Esophagus (tissue), 2 donors: ENCODE data around the gene ST6GALNAC4. TPM values are rescaled to one million over a fixed set of nuclear protein-coding genes. Genes with fewer than 3 reads are reported as not detected.

Experiments
- H3K27ac ChIP-seq, 2 donors: one replicate each; pipeline ENCODE4 v1.5.1; 2013; ENCODE audit warnings: low read depth in 2 of 2, mild to moderate bottlenecking in 2 of 2, inconsistent platforms in 1 of 2, low read length in 1 of 2, moderate library complexity in 1 of 2
- H3K27me3 ChIP-seq, 2 donors: one replicate each; pipeline ENCODE4 v1.6.1; 2013; ENCODE audit warnings: low read length in 2 of 2, control low read depth in 1 of 2, mild to moderate bottlenecking in 1 of 2; ENCODE audit not compliant: insufficient read depth in 2 of 2, control insufficient read depth in 1 of 2
- H3K36me3 ChIP-seq, 2 donors: one replicate each; pipeline ENCODE4 v1.6.1; 2013; ENCODE audit warnings: low read length in 1 of 2; ENCODE audit not compliant: control insufficient read depth in 2 of 2, insufficient read depth in 2 of 2
- H3K4me1 ChIP-seq, 2 donors: one replicate each; pipeline ENCODE4 v1.6.1; 2013; ENCODE audit warnings: low read length in 1 of 2; ENCODE audit not compliant: control insufficient read depth in 2 of 2, insufficient read depth in 2 of 2
- H3K4me3 ChIP-seq, 2 donors: one replicate each; pipeline ENCODE4 v1.5.1; 2013; ENCODE audit warnings: low read length in 2 of 2, mild to moderate bottlenecking in 2 of 2, low read depth in 1 of 2, moderate library complexity in 1 of 2
- H3K9me3 ChIP-seq, 2 donors: one replicate each; pipeline ENCODE4 v1.6.1; 2013; ENCODE audit warnings: mild to moderate bottlenecking in 2 of 2, low read depth in 1 of 2, low read length in 1 of 2, moderate library complexity in 1 of 2; ENCODE audit not compliant: control insufficient read depth in 2 of 2, insufficient read depth in 1 of 2
- WGBS, 2 donors: extraction: QIAGEN DNeasy Blood & Tissue Kit; methylation state at CpG; one replicate each; pipeline ENCODE4 v1.1.7; 2013; 5-methylcytosine and 5-hydroxymethylcytosine counted together
- polyA plus RNA-seq, 2 donors: library from polyadenylated mRNA; stranded (reverse); fragments of 200-250 nt; gene quantifications; one replicate each; pipeline ENCODE4 v1.2.3, GENCODE V29; 2013
- donor health status: healthy with polysubstance abuse.
- donor health status: Bipolar disorder and iron deficiency.

Gene ST6GALNAC4
- polyA plus RNA-seq, 2 donors = 4.6 to 15.3 TPM

- H3K27me3 ChIP-seq = no peaks in the 10 kb centered on the region
- H3K27ac ChIP-seq = no peak overlapping the region
- H3K9me3 ChIP-seq = no peaks in the 10 kb centered on the region
- H3K4me1 ChIP-seq = peaks cover 4 to 24% of the 10 kb centered on the region in 2 donors
- H3K4me3 ChIP-seq = no peak overlapping the region
- H3K36me3 ChIP-seq = peaks cover 0 to 17% of the 10 kb centered on the region in 2 donors
- WGBS, 2 donors = 97% methylated on average over 10 of the region's 10 CpGs
These were observed 8.2 kb downstream of the ST6GALNAC4 start for GRCh38 chr9:127908660-127908926.

GRCh38 chr9:127907867-127908659 is 8.8 kb downstream of the ST6GALNAC4 start:
- Histone ChIP-seq H3K27me3 (no peaks in the 10 kb centered on the region), H3K36me3 (peaks cover 0 to 16% of the 10 kb centered on the region in 2 donors), H3K9me3 (no peaks in the 10 kb centered on the region), H3K4me3 (no peak overlapping the region), H3K27ac (no peak overlapping the region), H3K4me1 (peaks cover 4 to 27% of the 10 kb centered on the region in 2 donors)
- WGBS, 2 donors = 90% methylated on average over 34 of the region's 35 CpGs

DNA sequence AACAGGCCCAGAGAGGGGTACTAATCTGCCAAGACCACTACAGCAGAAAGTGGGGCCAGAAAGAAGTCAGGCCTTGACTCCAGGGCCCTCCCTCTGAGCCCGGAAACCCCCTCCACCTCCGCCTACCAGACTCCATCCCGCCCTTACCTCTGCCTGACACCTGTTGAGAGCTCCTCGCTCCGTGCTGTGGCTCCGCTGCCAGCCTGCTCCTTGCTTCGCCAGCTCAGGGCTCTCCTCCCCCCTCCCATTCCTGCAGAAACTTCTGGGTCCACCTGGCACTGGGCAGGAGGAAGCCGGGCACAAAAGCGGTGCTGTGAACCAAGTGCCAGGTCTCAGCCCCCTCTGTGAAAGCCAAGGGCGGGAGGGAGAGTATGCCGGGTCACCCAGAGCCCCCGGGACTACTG is 11.1 kb downstream of the ST6GALNAC4 start:
- 57 to 58% methylated on average over 11 to 12 of the region's 12 CpGs for WGBS, 2 donors
- Histone ChIP-seq H3K9me3 (no peaks in the 10 kb centered on the region), H3K27ac (peak overlapping the region; percentile 80 to 92), H3K27me3 (no peaks in the 10 kb centered on the region), H3K36me3 (peaks cover 0 to 8% of the 10 kb centered on the region in 2 donors), H3K4me3 (no peak overlapping the region), H3K4me1 (peaks cover 4 to 24% of the 10 kb centered on the region in 2 donors)

DNA sequence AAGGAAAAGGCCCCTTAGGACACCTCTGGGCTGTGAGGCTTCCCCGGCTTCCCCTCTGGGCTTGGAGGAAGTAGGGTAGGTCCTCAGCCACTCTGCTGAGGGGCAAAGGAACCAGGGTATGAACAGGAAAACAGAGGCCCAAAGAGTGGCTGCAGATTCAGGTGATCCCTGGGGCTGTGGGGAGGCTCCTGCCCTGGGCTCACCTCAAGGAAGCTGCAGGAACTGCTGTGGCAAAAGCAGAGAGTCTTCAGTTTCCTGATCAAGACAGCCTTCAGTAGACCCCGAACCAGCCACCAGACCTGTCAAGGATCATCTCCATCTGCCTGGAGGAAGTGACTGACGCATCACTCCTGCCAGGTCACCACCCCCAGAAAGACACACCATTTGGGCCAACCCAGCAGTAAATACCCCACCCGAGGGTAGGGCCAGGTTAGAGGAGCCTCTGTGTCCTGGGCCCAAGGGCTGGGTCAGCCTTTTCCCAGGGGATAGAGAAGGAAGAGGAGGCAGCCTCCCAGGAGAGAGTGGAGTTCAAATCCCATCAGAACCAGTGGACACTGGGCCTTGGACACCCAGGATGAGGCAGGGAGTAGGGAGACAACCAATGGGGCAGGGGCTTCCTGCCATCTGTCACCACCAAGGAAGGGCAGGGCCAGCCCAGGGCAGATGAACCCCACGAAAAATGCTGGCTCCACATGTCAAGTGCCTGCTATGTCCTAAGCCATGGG is 11.7 kb downstream of the ST6GALNAC4 start:
- 36 to 46% methylated on average over 5 of the region's 5 CpGs for WGBS, 2 donors
- peaks cover 4 to 24% of the 10 kb centered on the region in 2 donors for H3K4me1 ChIP-seq

DNA sequence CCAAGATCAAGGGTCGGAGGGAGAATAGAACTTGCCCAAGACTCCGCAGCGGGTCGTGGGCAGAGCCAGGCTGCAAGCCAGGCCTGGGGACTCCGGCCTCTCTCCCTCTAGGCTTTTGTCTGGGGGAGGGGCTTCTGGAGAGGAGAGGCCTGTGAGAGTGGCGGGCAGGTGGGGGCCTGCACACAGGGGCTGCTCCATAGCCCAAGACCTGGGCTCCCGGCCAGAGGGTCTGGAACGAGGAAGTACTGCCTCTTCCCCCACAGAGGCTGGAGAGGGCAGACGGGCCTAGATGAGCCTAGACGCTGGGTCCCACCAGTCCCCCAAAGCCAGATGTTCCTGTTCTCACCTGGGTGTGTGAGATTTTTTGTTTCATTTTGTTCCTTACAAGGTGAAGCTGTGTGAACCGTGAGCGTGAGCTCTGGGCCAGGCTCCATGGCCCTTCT is 12.3 kb downstream of the ST6GALNAC4 start:
- no peaks in the 10 kb centered on the region for H3K27me3 ChIP-seq
- H3K9me3 ChIP-seq = no peaks in the 10 kb centered on the region
- 21 to 33% methylated on average over 12 of the region's 12 CpGs for WGBS, 2 donors
- peak overlapping the region; percentile 17 to 23 for H3K4me3 ChIP-seq
- H3K36me3 ChIP-seq = peaks cover 0 to 4% of the 10 kb centered on the region in 2 donors
- H3K27ac ChIP-seq = peak overlapping the region; percentile 80 to 92
- H3K4me1 ChIP-seq = peaks cover 4 to 28% of the 10 kb centered on the region in 2 donors

More for the DNA sequence above, 11.7 kb downstream of the ST6GALNAC4 start:
- Histone ChIP-seq H3K9me3 (no peaks in the 10 kb centered on the region), H3K36me3 (peaks cover 0 to 8% of the 10 kb centered on the region in 2 donors), H3K27ac (peak overlapping the region; percentile 80 to 92), H3K27me3 (no peaks in the 10 kb centered on the region), H3K4me3 (peak overlapping the region; percentile 17 to 23)

GRCh38 chr9:127903557-127904475 is 13.0 kb downstream of the ST6GALNAC4 start:
- H3K9me3 ChIP-seq = no peaks in the 10 kb centered on the region
- H3K36me3 ChIP-seq = peaks cover 0 to 3% of the 10 kb centered on the region in 2 donors
- peak overlapping the region in 1 of 2 donors; percentile 17 for H3K4me3 ChIP-seq
- peaks cover 4 to 28% of the 10 kb centered on the region in 2 donors for H3K4me1 ChIP-seq
- H3K27ac ChIP-seq = peak overlapping the region; percentile 80 to 92
- H3K27me3 ChIP-seq = no peaks in the 10 kb centered on the region
- WGBS, 2 donors = 47 to 49% methylated on average over 17 of the region's 17 CpGs

DNA sequence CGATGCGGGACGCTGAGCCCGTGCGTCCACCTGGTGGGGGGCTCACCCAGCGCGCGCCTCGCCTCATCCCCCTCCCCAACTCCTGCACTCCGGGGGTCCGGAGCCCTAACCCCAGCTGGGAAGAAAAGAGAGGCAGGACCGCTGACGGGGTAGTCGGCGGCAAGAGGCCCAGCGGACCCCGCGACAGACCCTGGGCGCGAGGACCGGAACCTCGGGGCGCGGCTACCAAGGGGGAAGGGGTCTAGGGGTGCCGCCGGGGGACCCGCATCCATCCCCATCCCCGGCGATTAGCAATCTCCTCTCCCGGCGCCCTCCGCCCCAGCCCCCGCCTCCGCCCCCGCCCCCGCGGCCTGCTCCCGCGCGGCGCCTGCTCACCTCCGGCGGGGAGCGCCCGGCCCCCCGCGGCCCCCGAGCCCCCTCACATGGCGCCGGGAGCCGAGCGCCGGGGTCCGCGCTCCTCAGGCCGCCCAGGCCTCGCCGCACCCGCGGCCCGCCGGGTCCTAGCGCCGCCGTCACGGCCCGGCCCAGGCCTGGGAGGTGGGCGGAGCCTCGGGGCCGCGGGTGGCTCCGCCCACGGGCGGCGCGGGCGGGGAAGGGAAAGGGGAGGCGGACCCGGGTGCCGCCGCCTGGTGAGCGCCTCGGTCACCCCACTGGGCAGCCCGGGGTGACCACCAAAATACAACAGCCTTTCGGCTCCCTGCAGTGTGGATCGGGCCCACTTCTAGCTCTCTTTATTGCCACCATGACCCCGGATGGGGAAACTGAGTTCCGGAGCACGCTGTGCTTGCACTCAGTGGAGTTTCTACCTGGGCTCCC is 17.5 kb downstream of the ST6GALNAC4 start, which contains the start of gene ST6GALNAC6:
Gene ST6GALNAC6 (minus strand): TSS at position 476 of the 816 bp plus-strand sequence. CDS start 1,622 bp downstream, outside the sequence.
- Histone ChIP-seq H3K4me3 (peak within 1 kb of the TSS; percentile 65 to 93), H3K36me3 (peaks cover 7 to 15% of the 10 kb centered on the region in 2 donors), H3K9me3 (peaks cover 0 to 8% of the 10 kb centered on the region in 2 donors), H3K4me1 (peaks cover 3 to 19% of the 10 kb centered on the region in 2 donors), H3K27ac (peak within 1 kb of the TSS; percentile 73 to 86), H3K27me3 (no peaks in the 10 kb centered on the region)
- WGBS, 2 donors = 0 to 1% methylated on average over 69 to 89 of the region's 89 CpGs

- peaks cover 0 to 16% of the 10 kb centered on the region in 2 donors for H3K9me3 ChIP-seq
- peaks cover 3 to 15% of the 10 kb centered on the region in 2 donors for H3K4me1 ChIP-seq
- peak overlapping the region; percentile 68 to 86 for H3K27ac ChIP-seq
- no peaks in the 10 kb centered on the region for H3K27me3 ChIP-seq
- peak overlapping the region; percentile 65 to 93 for H3K4me3 ChIP-seq
- H3K36me3 ChIP-seq = peaks cover 14 to 20% of the 10 kb centered on the region in 2 donors
- WGBS, 2 donors = 6 to 7% methylated on average over 27 to 32 of the region's 32 CpGs
These were observed 18.3 kb downstream of the ST6GALNAC4 start for GRCh38 chr9:127898433-127899127.
